IMR-90 (cell line): ENCODE measurements around the gene KCNAB1.

ENCODE experiments used
- CEBPB ChIP-seq: IDR thresholded peaks from 2 replicates; pipeline ENCODE4 v1.6.1; 2012; ENCODE audit warnings: low read depth, low read length, improper control_type of control experiment
- FOS ChIP-seq: fragments of 150-350 bp; IDR thresholded peaks from 2 replicates; pipeline ENCODE4 v1.6.1; 2016; ENCODE audit warnings: low read depth, low read length
- MXI1 ChIP-seq: IDR thresholded peaks from 2 replicates; pipeline ENCODE4 v1.6.1; 2012; ENCODE audit warnings: low read depth, mild to moderate bottlenecking, low read length, moderate library complexity, borderline replicate concordance
- POLR2A ChIP-seq: IDR thresholded peaks from 2 replicates; pipeline ENCODE4 v1.6.1; 2012; ENCODE audit warnings: mild to moderate bottlenecking, low read depth, low read length
- RAD21 ChIP-seq: IDR thresholded peaks from 2 replicates; pipeline ENCODE4 v1.6.1; 2012; ENCODE audit warnings: low read length, improper control_type of control experiment
- RFX5 ChIP-seq: IDR thresholded peaks from 2 replicates; pipeline ENCODE4 v1.8.0; 2012; ENCODE audit warnings: low read depth, mild to moderate bottlenecking, low read length, moderate library complexity
- SMC3 ChIP-seq: fragments of 150-350 bp; IDR thresholded peaks from 2 replicates; pipeline ENCODE4 v1.6.1; 2016; ENCODE audit warnings: low read depth, mild to moderate bottlenecking, antibody characterized with exemption, low read length, moderate library complexity
- TF ChIP-seq, protein P1 (sequence below): conservative IDR thresholded peaks from 2 replicates; pipeline ENCODE4 v1.5.1; 2012; ENCODE audit warnings: mild to moderate bottlenecking, low read depth, low read length, improper control_type of control experiment
- TF ChIP-seq, protein P2 (sequence below): fragments of 150-350 bp; IDR thresholded peaks from 2 replicates; pipeline ENCODE4 v1.6.1; 2017; ENCODE audit warnings: mild to moderate bottlenecking, antibody characterized with exemption, low read length, low read depth

- TF ChIP-seq RAD21 (no peak), FOS (no peak), MXI1 (no peak), RFX5 (no peak), POLR2A (no peak), CEBPB (no peak), SMC3 (no peak)
- TF ChIP-seq, protein P1, sequence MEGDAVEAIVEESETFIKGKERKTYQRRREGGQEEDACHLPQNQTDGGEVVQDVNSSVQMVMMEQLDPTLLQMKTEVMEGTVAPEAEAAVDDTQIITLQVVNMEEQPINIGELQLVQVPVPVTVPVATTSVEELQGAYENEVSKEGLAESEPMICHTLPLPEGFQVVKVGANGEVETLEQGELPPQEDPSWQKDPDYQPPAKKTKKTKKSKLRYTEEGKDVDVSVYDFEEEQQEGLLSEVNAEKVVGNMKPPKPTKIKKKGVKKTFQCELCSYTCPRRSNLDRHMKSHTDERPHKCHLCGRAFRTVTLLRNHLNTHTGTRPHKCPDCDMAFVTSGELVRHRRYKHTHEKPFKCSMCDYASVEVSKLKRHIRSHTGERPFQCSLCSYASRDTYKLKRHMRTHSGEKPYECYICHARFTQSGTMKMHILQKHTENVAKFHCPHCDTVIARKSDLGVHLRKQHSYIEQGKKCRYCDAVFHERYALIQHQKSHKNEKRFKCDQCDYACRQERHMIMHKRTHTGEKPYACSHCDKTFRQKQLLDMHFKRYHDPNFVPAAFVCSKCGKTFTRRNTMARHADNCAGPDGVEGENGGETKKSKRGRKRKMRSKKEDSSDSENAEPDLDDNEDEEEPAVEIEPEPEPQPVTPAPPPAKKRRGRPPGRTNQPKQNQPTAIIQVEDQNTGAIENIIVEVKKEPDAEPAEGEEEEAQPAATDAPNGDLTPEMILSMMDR = no peak
- TF ChIP-seq, protein P2, sequence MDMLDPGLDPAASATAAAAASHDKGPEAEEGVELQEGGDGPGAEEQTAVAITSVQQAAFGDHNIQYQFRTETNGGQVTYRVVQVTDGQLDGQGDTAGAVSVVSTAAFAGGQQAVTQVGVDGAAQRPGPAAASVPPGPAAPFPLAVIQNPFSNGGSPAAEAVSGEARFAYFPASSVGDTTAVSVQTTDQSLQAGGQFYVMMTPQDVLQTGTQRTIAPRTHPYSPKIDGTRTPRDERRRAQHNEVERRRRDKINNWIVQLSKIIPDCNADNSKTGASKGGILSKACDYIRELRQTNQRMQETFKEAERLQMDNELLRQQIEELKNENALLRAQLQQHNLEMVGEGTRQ = no peak
Observed at GRCh38 chr3:156180077-156180476, 59.7 kb downstream of the KCNAB1 start.
